Spleen (tissue), 7 donors: ENCODE measurements around the gene FANCL.

ENCODE experiments used
- CTCF ChIP-seq, 11 experiments: fragments of 200-600 bp in 7 of 11; fragments of 450-650 bp in 4 of 11; sonication (generic) in 4 of 11; IDR thresholded peaks in 8 of 11; conservative IDR thresholded peaks in 3 of 11; 1 replicate in 7 of 11; 2 replicates in 4 of 11; pipeline versions ENCODE4 v1.4.0 to v1.8.0; 2016 to 2021; ENCODE audit warnings: antibody characterized with exemption in 11 of 11, inconsistent platforms in 4 of 11, mild to moderate bottlenecking in 1 of 11
- POLR2A ChIP-seq, 3 donors: fragments of 450-650 bp; IDR thresholded peaks; one replicate each; pipeline ENCODE4 v1.5.1; 2017; ENCODE audit warnings: antibody characterized with exemption in 3 of 3, mild to moderate bottlenecking in 1 of 3
- POLR2AphosphoS5 ChIP-seq, 3 donors: sonication (generic); formaldehyde crosslinking; IDR thresholded peaks; one replicate each; pipeline ENCODE4 v1.5.1; 2017; ENCODE audit warnings: antibody characterized with exemption in 3 of 3
- donor health status: DM: no; HTN: no; CAD: no; lungs with moderate emphysema.
- donor health status: DM: no; HTN: no; CAD: no.
- donor health status: DM: no; HTN: no; CAD: no.

GRCh38 chr2:58207189-58207588, 33.9 kb downstream of the FANCL start:
- TF ChIP-seq CTCF (IDR thresholded peaks at IDR 0.05 in 8 of 11, conservative IDR thresholded peaks at IDR 0.05 in 3 of 11) (no peak), POLR2A (IDR thresholded peaks at IDR 0.05) (no peak), POLR2AphosphoS5 (IDR thresholded peaks at IDR 0.05) (no peak)
